HUES6 (cell line): Measurements from ENCODE around the gene COX17.

Experiments used
- H3K27ac ChIP-seq: 2 replicates; pipeline ENCODE4 v1.7.0; 2013; ENCODE audit warnings: low read depth, mild to moderate bottlenecking, low read length, inconsistent platforms
- H3K27me3 ChIP-seq: 2 replicates; pipeline ENCODE4 v1.6.1; 2013; ENCODE audit warnings: low read length; ENCODE audit not compliant: control insufficient read depth, insufficient read depth
- H3K36me3 ChIP-seq: 2 replicates; pipeline ENCODE4 v1.6.1; 2013; ENCODE audit warnings: low read length; ENCODE audit not compliant: control insufficient read depth, insufficient read depth
- H3K4me1 ChIP-seq: 2 replicates; pipeline ENCODE4 v1.6.1; 2013; ENCODE audit warnings: low read length; ENCODE audit not compliant: control insufficient read depth, insufficient read depth
- H3K4me3 ChIP-seq: 2 replicates; pipeline ENCODE4 v1.5.1; 2013; ENCODE audit warnings: low read depth, low read length
- H3K9ac ChIP-seq: one replicate; pipeline ENCODE4 v1.6.1; 2013; ENCODE audit warnings: mild to moderate bottlenecking, low read length
- H3K9me3 ChIP-seq: 2 replicates; pipeline ENCODE4 v1.6.1; 2013; ENCODE audit warnings: low read depth, low read length; ENCODE audit not compliant: control insufficient read depth, insufficient read depth

The COX17 gene

GRCh38 chr3:119630880-119631329 lies 46.3 kb downstream of the COX17 start:
- H3K27ac ChIP-seq, result no peak overlapping the region
- no peak overlapping the region for H3K9ac ChIP-seq
- no peak overlapping the region for H3K4me3 ChIP-seq
- no peaks in the 10 kb centered on the region for H3K36me3 ChIP-seq
- peaks cover 6% of the 10 kb centered on the region for H3K4me1 ChIP-seq
- H3K27me3 ChIP-seq, result no peaks in the 10 kb centered on the region
- no peaks in the 10 kb centered on the region for H3K9me3 ChIP-seq

GRCh38 chr3:119630128-119630879 lies 46.9 kb downstream of the COX17 start:
- Histone ChIP-seq H3K4me3 (no peak overlapping the region), H3K4me1 (peaks cover 12% of the 10 kb centered on the region), H3K9ac (no peak overlapping the region), H3K27ac (no peak overlapping the region), H3K36me3 (no peaks in the 10 kb centered on the region), H3K9me3 (no peaks in the 10 kb centered on the region), H3K27me3 (no peaks in the 10 kb centered on the region)

- no peak overlapping the region for H3K9ac ChIP-seq
- peaks cover 2% of the 10 kb centered on the region; the same call in 1 of the 2 replicates for H3K9me3 ChIP-seq
- H3K4me3 ChIP-seq, result no peak overlapping the region
- H3K27ac ChIP-seq, result no peak overlapping the region
- peaks cover 13% of the 10 kb centered on the region for H3K4me1 ChIP-seq
- H3K36me3 ChIP-seq, result no peaks in the 10 kb centered on the region
- H3K27me3 ChIP-seq, result no peaks in the 10 kb centered on the region
Measured at GRCh38 chr3:119628816-119629445, 48.3 kb downstream of the COX17 start.

GRCh38 chr3:119628390-119628789 lies 48.8 kb downstream of the COX17 start:
- no peak overlapping the region for H3K9ac ChIP-seq
- H3K9me3 ChIP-seq, result peaks cover 3% of the 10 kb centered on the region; the same call in 1 of the 2 replicates
- no peaks in the 10 kb centered on the region for H3K36me3 ChIP-seq
- peaks cover 13% of the 10 kb centered on the region for H3K4me1 ChIP-seq
- H3K27ac ChIP-seq, result no peak overlapping the region
- H3K4me3 ChIP-seq, result no peak overlapping the region
- no peaks in the 10 kb centered on the region for H3K27me3 ChIP-seq

GRCh38 chr3:119627461-119627860 lies 49.7 kb downstream of the COX17 start:
- peaks cover 3% of the 10 kb centered on the region; the same call in 1 of the 2 replicates for H3K9me3 ChIP-seq

DNA sequence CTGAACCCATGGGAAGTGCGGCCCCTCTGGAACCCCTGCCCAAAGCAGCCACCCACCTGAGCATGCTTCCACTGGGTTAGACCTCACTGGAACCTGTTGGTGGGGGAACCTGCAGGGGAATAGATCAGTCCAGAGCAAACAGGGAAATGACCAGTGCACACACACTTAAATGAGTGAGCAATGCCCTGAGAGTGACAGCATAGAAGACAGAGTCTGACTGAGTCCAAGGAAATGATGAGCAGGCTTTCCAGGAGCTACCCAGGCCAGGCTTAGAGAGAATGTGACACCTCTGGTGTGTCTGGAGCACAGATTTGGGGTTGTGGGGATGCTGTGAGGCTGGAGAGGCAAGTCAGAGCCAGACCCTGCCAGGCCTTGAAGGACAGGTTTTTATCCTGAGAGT lies 51.0 kb downstream of the COX17 start:
- no peaks in the 10 kb centered on the region for H3K27me3 ChIP-seq
- no peak overlapping the region for H3K4me3 ChIP-seq
- H3K36me3 ChIP-seq, result no peaks in the 10 kb centered on the region
- no peak overlapping the region for H3K9ac ChIP-seq
- H3K4me1 ChIP-seq, result peaks cover 13% of the 10 kb centered on the region
- peaks cover 3% of the 10 kb centered on the region; the same call in 1 of the 2 replicates for H3K9me3 ChIP-seq
- H3K27ac ChIP-seq, result no peak overlapping the region

More at GRCh38 chr3:119627461-119627860, 49.7 kb downstream of the COX17 start:
- peaks cover 13% of the 10 kb centered on the region for H3K4me1 ChIP-seq
- no peaks in the 10 kb centered on the region for H3K36me3 ChIP-seq
- H3K27ac ChIP-seq, result no peak overlapping the region
- H3K27me3 ChIP-seq, result no peaks in the 10 kb centered on the region
- H3K9ac ChIP-seq, result no peak overlapping the region
- H3K4me3 ChIP-seq, result no peak overlapping the region

GRCh38 chr3:119625451-119626153 lies 51.6 kb downstream of the COX17 start:
- no peak overlapping the region for H3K27ac ChIP-seq
- no peak overlapping the region for H3K9ac ChIP-seq
- H3K4me3 ChIP-seq, result no peak overlapping the region
- no peaks in the 10 kb centered on the region for H3K27me3 ChIP-seq
- H3K4me1 ChIP-seq, result peaks cover 13% of the 10 kb centered on the region
- no peaks in the 10 kb centered on the region for H3K36me3 ChIP-seq
- peaks cover 3% of the 10 kb centered on the region; the same call in 1 of the 2 replicates for H3K9me3 ChIP-seq

GRCh38 chr3:119624002-119624720 lies 53.0 kb downstream of the COX17 start:
- H3K27ac ChIP-seq, result no peak overlapping the region
- H3K27me3 ChIP-seq, result no peaks in the 10 kb centered on the region
- H3K9me3 ChIP-seq, result peaks cover 3% of the 10 kb centered on the region; the same call in 1 of the 2 replicates
- peaks cover 13% of the 10 kb centered on the region for H3K4me1 ChIP-seq
- H3K36me3 ChIP-seq, result no peaks in the 10 kb centered on the region
- H3K4me3 ChIP-seq, result no peak overlapping the region
- H3K9ac ChIP-seq, result no peak overlapping the region

- Histone ChIP-seq H3K36me3 (no peaks in the 10 kb centered on the region), H3K9me3 (peaks cover 3% of the 10 kb centered on the region; the same call in 1 of the 2 replicates), H3K4me1 (peaks cover 7% of the 10 kb centered on the region; the same call in 1 of the 2 replicates), H3K4me3 (no peak overlapping the region), H3K9ac (no peak overlapping the region), H3K27ac (no peak overlapping the region), H3K27me3 (no peaks in the 10 kb centered on the region)
Measured at GRCh38 chr3:119620899-119621298, 56.3 kb downstream of the COX17 start.
